Astrocyte (in vitro differentiated cells and primary cell): ENCODE measurements around the gene RNLS. TPM values are rescaled to one million over a fixed set of nuclear protein-coding genes. Genes with fewer than 3 reads are reported as not detected.

Experiments used
- DNase-seq: peaks from one replicate; pipeline ENCODE4 v3.0.0-alpha.2; 2010; ENCODE audit warnings: low read depth
- FAIRE-seq: peaks from 2 replicates; lab custom pipeline; 2011; peaks lifted over from hg19 to GRCh38; lab: Jason Lieb, UNC
- H2AFZ ChIP-seq: 2 replicates; pipeline ENCODE4 v1.6.0; 2012; ENCODE audit warnings: low read depth, low read length, inconsistent platforms
- H3K27ac ChIP-seq: 2 replicates; pipeline ENCODE4 v1.5.1; 2011; ENCODE audit warnings: low read depth, low read length, inconsistent platforms
- H3K27me3 ChIP-seq: 2 replicates; pipeline ENCODE4 v1.6.0; 2011; ENCODE audit warnings: low read length, inconsistent platforms; ENCODE audit not compliant: insufficient read depth
- H3K36me3 ChIP-seq: 2 replicates; pipeline ENCODE4 v1.5.1; 2011; ENCODE audit warnings: low read length, inconsistent platforms; ENCODE audit not compliant: insufficient read depth
- H3K4me1 ChIP-seq: 2 replicates; pipeline ENCODE4 v1.5.1; 2011; ENCODE audit warnings: low read length, inconsistent platforms; ENCODE audit not compliant: insufficient read depth
- H3K4me2 ChIP-seq: 2 replicates; pipeline ENCODE4 v1.6.0; 2012; ENCODE audit warnings: low read length, inconsistent platforms
- H3K4me3 ChIP-seq: 2 replicates; pipeline ENCODE4 v1.5.1; 2011; ENCODE audit warnings: low read depth, mild to moderate bottlenecking, low read length, inconsistent platforms; ENCODE audit not compliant: insufficient read depth
- H3K79me2 ChIP-seq: 2 replicates; pipeline ENCODE4 v1.6.0; 2012; ENCODE audit warnings: mild to moderate bottlenecking, low read length, inconsistent platforms; ENCODE audit not compliant: insufficient read depth
- H3K9ac ChIP-seq: 2 replicates; pipeline ENCODE4 v1.6.0; 2012; ENCODE audit warnings: mild to moderate bottlenecking, low read length, inconsistent platforms
- H3K9me3 ChIP-seq: 2 replicates; pipeline ENCODE4 v1.5.1; 2012; ENCODE audit warnings: low read depth, mild to moderate bottlenecking, low read length, inconsistent platforms; ENCODE audit not compliant: insufficient read depth
- H4K20me1 ChIP-seq: 2 replicates; pipeline ENCODE4 v1.6.0; 2012; ENCODE audit warnings: low read length, inconsistent platforms; ENCODE audit not compliant: insufficient read depth
- H3K27ac Mint-ChIP-seq: one replicate; pipeline ENCODE4 v1.8.0; 2021; ENCODE audit warnings: mild to moderate bottlenecking, mixed read lengths; ENCODE audit not compliant: unreplicated experiment
- H3K27me3 Mint-ChIP-seq: one replicate; pipeline ENCODE4 v1.8.0; 2021; ENCODE audit warnings: low read depth, mixed read lengths; ENCODE audit not compliant: unreplicated experiment
- H3K36me3 Mint-ChIP-seq: one replicate; pipeline ENCODE4 v1.8.0; 2021; ENCODE audit warnings: low read depth, mixed read lengths; ENCODE audit not compliant: unreplicated experiment
- H3K4me1 Mint-ChIP-seq: one replicate; pipeline ENCODE4 v1.8.0; 2021; ENCODE audit warnings: low read depth, mixed read lengths; ENCODE audit not compliant: unreplicated experiment
- H3K4me3 Mint-ChIP-seq: one replicate; pipeline ENCODE4 v1.8.0; 2021; ENCODE audit warnings: mild to moderate bottlenecking, moderate library complexity, mixed read lengths; ENCODE audit not compliant: unreplicated experiment
- H3K9me3 Mint-ChIP-seq: one replicate; pipeline ENCODE4 v1.8.0; 2021; ENCODE audit warnings: mild to moderate bottlenecking, mixed read lengths; ENCODE audit not compliant: unreplicated experiment
- EZH2 ChIP-seq: IDR thresholded peaks from 2 replicates; pipeline ENCODE4 v1.6.1; 2012; ENCODE audit warnings: mild to moderate bottlenecking, low read length, inconsistent platforms; ENCODE audit not compliant: insufficient read depth
- total RNA-seq: library from RNA; stranded (reverse); gene quantifications from 2 replicates; pipeline ENCODE4 v1.2.1, GENCODE V29; 2021
- TF ChIP-seq, protein P1 (sequence below): IDR thresholded peaks from 2 replicates; pipeline ENCODE4 v1.5.1; 2011; ENCODE audit warnings: low read depth, mild to moderate bottlenecking, inconsistent platforms, low read length, moderate library complexity; ENCODE audit not compliant: insufficient read depth

RNLS gene
- total RNA-seq, 1 donor from 2014 or later = 6.9 TPM

DNA sequence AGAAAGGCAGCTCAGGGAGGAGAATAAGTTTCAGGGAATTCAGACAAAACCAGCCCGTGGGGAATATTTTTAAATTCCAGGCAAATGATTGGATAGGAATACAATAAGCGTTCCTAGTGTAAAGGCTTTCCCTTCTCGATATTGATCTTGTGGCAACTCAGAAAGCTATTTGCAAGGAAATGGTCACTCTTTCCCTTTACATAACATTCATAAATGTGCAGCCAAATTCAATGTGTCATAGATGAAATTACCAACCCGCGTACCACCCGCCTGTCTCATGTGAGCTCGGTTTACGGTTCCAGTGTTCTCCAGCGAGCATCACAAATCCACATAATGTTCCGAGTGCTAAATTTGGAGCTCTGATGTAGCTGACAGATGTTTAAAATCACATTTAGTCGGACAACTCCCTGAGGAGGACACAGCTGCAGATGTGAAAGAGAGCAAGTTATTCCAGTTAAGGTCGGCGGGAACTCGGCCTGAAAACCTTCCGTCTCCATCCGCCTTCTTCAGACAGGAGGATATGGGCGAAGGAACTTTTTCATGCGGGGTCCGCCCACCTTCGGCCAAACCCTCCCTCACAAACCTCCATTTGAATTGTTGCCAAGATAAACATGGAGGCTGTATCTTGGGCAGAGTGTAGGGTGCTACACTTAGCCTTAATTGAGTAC is 327.0 kb downstream of the RNLS start:
- no peak overlapping the region for H2AFZ ChIP-seq
- Mint-ChIP-seq H3K4me3 (no peak overlapping the region), H3K27ac (no peak overlapping the region), H3K4me1 (peaks cover 5% of the 10 kb centered on the region), H3K27me3 (peaks cover 3% of the 10 kb centered on the region), H3K9me3 (no peaks in the 10 kb centered on the region), H3K36me3 (peaks cover 1% of the 10 kb centered on the region)
- H3K9ac ChIP-seq = no peak overlapping the region
- no peak for FAIRE-seq
- H3K4me3 ChIP-seq = no peak overlapping the region
- H3K4me1 ChIP-seq = peaks cover 19% of the 10 kb centered on the region
- TF ChIP-seq, protein P1, sequence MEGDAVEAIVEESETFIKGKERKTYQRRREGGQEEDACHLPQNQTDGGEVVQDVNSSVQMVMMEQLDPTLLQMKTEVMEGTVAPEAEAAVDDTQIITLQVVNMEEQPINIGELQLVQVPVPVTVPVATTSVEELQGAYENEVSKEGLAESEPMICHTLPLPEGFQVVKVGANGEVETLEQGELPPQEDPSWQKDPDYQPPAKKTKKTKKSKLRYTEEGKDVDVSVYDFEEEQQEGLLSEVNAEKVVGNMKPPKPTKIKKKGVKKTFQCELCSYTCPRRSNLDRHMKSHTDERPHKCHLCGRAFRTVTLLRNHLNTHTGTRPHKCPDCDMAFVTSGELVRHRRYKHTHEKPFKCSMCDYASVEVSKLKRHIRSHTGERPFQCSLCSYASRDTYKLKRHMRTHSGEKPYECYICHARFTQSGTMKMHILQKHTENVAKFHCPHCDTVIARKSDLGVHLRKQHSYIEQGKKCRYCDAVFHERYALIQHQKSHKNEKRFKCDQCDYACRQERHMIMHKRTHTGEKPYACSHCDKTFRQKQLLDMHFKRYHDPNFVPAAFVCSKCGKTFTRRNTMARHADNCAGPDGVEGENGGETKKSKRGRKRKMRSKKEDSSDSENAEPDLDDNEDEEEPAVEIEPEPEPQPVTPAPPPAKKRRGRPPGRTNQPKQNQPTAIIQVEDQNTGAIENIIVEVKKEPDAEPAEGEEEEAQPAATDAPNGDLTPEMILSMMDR = no peak
- no peak for TF ChIP-seq EZH2
- peak overlapping the region; percentile 40 for H3K4me2 ChIP-seq
- H3K9me3 ChIP-seq = no peaks in the 10 kb centered on the region
- no peaks in the 10 kb centered on the region for H4K20me1 ChIP-seq
- no peaks in the 10 kb centered on the region for H3K79me2 ChIP-seq
- H3K27ac ChIP-seq = no peak overlapping the region
- DNase-seq = no peak
- no peaks in the 10 kb centered on the region for H3K36me3 ChIP-seq
- no peaks in the 10 kb centered on the region for H3K27me3 ChIP-seq

DNA sequence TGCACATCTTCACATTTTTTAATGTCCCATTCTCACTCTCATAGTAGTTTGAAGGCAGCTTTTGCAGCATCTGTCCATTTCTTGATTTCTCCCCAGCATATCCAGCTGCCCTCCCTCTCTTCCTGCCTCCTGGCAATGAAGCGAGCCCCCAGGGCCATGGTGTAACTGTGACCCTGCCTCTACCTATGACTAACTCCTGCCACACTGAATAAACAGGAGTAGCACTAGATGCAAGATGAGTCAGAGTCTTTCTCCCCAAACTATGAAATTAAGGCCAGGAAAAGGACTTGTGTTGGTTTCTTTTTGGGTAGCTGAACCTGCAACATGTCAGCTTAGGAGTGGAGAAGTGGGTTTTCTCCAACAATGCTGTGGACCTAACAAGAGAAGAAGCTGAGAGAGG is 329.0 kb downstream of the RNLS start:
- Histone ChIP-seq H3K9ac (no peak overlapping the region), H3K27ac (no peak overlapping the region), H3K36me3 (no peaks in the 10 kb centered on the region), H3K9me3 (no peaks in the 10 kb centered on the region), H3K4me3 (peak overlapping the region; percentile 24), H3K4me2 (peak overlapping the region; percentile 70), H3K79me2 (no peaks in the 10 kb centered on the region), H3K27me3 (no peaks in the 10 kb centered on the region), H4K20me1 (no peaks in the 10 kb centered on the region), H3K4me1 (peaks cover 19% of the 10 kb centered on the region), H2AFZ (no peak overlapping the region)
- H3K36me3 Mint-ChIP-seq = no peaks in the 10 kb centered on the region
- H3K4me3 Mint-ChIP-seq = no peak overlapping the region
- TF ChIP-seq EZH2 = no peak
- TF ChIP-seq, protein P1 = no peak
- H3K4me1 Mint-ChIP-seq = peaks cover 5% of the 10 kb centered on the region
- FAIRE-seq (no peak), DNase-seq (peak; percentile 87)
- no peak overlapping the region for H3K27ac Mint-ChIP-seq
- H3K9me3 Mint-ChIP-seq = no peaks in the 10 kb centered on the region
- peaks cover 3% of the 10 kb centered on the region for H3K27me3 Mint-ChIP-seq

DNA sequence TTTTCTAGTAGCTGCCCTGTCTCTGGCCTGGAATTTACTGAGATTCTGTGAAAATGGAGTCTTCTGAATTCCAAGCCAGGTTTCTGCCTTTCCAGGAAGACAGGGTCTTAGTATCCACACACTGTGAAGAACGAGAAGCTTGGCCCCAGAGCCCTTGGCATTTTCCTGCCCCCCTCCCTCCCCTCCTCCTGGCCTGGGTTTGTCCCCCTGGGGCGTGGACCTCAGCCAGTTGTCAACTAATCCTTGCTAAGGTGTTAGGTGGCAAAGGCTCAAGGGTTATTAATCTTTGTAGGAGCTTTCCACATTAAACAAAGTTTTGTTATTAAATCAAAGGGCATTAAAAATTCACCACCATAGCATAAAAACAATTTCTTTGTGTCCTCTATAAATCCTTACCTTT is 329.5 kb downstream of the RNLS start:
- H2AFZ ChIP-seq = no peak overlapping the region
- H3K79me2 ChIP-seq = no peaks in the 10 kb centered on the region
- H3K27ac Mint-ChIP-seq = no peak overlapping the region
- H3K4me1 ChIP-seq = peaks cover 19% of the 10 kb centered on the region
- TF ChIP-seq EZH2 = no peak
- TF ChIP-seq, protein P1 = no peak
- H3K9ac ChIP-seq = no peak overlapping the region
- H3K4me2 ChIP-seq = no peak overlapping the region
- no peak overlapping the region for H3K4me3 Mint-ChIP-seq
- no peak overlapping the region for H3K27ac ChIP-seq
- FAIRE-seq (no peak), DNase-seq (no peak)
- no peaks in the 10 kb centered on the region for H4K20me1 ChIP-seq
- H3K9me3 ChIP-seq = no peaks in the 10 kb centered on the region
- no peaks in the 10 kb centered on the region for H3K9me3 Mint-ChIP-seq
- no peaks in the 10 kb centered on the region for H3K36me3 Mint-ChIP-seq
- H3K27me3 ChIP-seq = no peaks in the 10 kb centered on the region
- peaks cover 5% of the 10 kb centered on the region for H3K4me1 Mint-ChIP-seq
- no peaks in the 10 kb centered on the region for H3K36me3 ChIP-seq
- H3K4me3 ChIP-seq = no peak overlapping the region
- peaks cover 3% of the 10 kb centered on the region for H3K27me3 Mint-ChIP-seq
